ENCODE measurements around the gene FOXP1. TPM values are rescaled to one million over a fixed set of nuclear protein-coding genes. Genes with fewer than 3 reads are reported as not detected.

The FOXP1 gene
- total and polyA plus RNA-seq, 2 experiments from 2014 or later: 37.4 to 59.9 TPM

GRCh38 chr3:71468311-71469137, 115.0 kb downstream of the FOXP1 start:
- H3K9ac ChIP-seq: no peak overlapping the region
- DNase-seq: no peak
- no peak for TF ChIP-seq EZH2phosphoT487 (IDR thresholded peaks at IDR 0.05; ENCODE audit: insufficient read depth, low read depth)
- TF ChIP-seq EZH2 (IDR thresholded peaks at IDR 0.05; ENCODE audit: insufficient read depth, poor library complexity, severe bottlenecking): no peak
- in situ Hi-C loops (cut with MboI): no loop called here
- H3K36me3 ChIP-seq (ENCODE audit: low read depth): no peaks in the 10 kb centered on the region
- H3K9me2 ChIP-seq (ENCODE audit: insufficient read depth): no peaks in the 10 kb centered on the region
- no peaks in the 10 kb centered on the region for H3K4me1 ChIP-seq (ENCODE audit: insufficient read depth)
- H3K79me2 ChIP-seq (ENCODE audit: insufficient read depth): peaks cover 36% of the 10 kb centered on the region
- no peak overlapping the region for H3K4me2 ChIP-seq (ENCODE audit: unreplicated experiment)
- H4K20me1 ChIP-seq (ENCODE audit: insufficient read depth): no peaks in the 10 kb centered on the region
- H3K4me3 ChIP-seq: no peak overlapping the region
- H3K27ac ChIP-seq: no peak overlapping the region
- H2AFZ ChIP-seq: no peak overlapping the region
- no peaks in the 10 kb centered on the region for H3K27me3 ChIP-seq (replicated peaks; ENCODE audit: insufficient read depth)
- no peaks in the 10 kb centered on the region for H3K9me3 ChIP-seq (ENCODE audit: low read depth)
- H3F3A ChIP-seq (ENCODE audit: insufficient read depth): no peaks in the 10 kb centered on the region
- 86 to 93% methylated on average over 12 of the region's 12 CpGs for WGBS, 2 experiments (ENCODE audit: low coverage in 1 of 2, low lambda C conversion rate in 2 of 2, missing lambda C conversion rate in 2 of 2)

GRCh38 chr3:71466483-71466882, 117.0 kb downstream of the FOXP1 start:
- WGBS, 2 experiments (ENCODE audit: low coverage in 1 of 2, low lambda C conversion rate in 2 of 2, missing lambda C conversion rate in 2 of 2): 89 to 90% methylated on average over 10 of the region's 10 CpGs
- in situ Hi-C loops (cut with MboI): no loop called here
- Histone ChIP-seq H3K4me1 (ENCODE audit: insufficient read depth) (peaks cover 8% of the 10 kb centered on the region), H3K36me3 (ENCODE audit: low read depth) (no peaks in the 10 kb centered on the region), H4K20me1 (ENCODE audit: insufficient read depth) (no peaks in the 10 kb centered on the region), H3K4me3 (no peak overlapping the region), H3K79me2 (ENCODE audit: insufficient read depth) (peaks cover 23% of the 10 kb centered on the region), H3K9ac (no peak overlapping the region), H3K9me3 (ENCODE audit: low read depth) (no peaks in the 10 kb centered on the region), H3F3A (ENCODE audit: insufficient read depth) (peaks cover 4% of the 10 kb centered on the region; the same call in 1 of the 2 replicates), H2AFZ (no peak overlapping the region), H3K9me2 (ENCODE audit: insufficient read depth) (no peaks in the 10 kb centered on the region), H3K27ac (no peak overlapping the region), H3K27me3 (replicated peaks; ENCODE audit: insufficient read depth) (no peaks in the 10 kb centered on the region), H3K4me2 (ENCODE audit: unreplicated experiment) (no peak overlapping the region)
- no peak for DNase-seq
- TF ChIP-seq EZH2 (IDR thresholded peaks at IDR 0.05; ENCODE audit: insufficient read depth, poor library complexity, severe bottlenecking): no peak
- no peak for TF ChIP-seq EZH2phosphoT487 (IDR thresholded peaks at IDR 0.05; ENCODE audit: insufficient read depth, low read depth)

DNA sequence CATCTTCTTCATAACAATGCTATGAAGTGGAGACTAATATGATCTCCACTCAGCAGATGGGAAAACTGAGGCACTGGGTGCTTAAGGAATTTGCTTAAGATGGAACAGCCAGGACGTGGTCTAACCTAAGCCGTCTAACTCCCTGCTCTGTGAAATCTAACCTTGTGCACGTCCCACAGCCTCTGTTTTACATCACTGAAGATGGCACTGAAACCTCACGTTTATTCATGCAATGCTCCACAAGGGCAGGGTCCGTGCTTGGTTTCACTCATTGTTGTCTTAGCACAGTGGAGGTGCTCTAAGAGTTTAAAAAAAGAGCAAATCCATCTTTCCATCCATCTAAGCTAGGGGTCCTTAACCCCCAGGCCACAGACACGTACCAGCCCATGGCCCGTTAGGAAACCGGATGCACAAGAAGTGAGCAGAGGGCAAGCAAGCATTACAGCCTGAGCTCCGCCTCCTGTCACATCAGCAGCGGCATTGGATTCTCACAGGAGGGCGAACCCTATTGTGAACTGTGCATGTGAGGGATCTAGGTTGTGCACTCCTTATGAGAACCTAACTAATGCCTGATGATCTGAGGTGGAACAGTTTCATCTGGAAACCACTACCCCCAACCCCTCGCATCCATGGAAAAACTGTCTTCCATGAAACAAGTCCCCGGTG, 118.0 kb downstream of the FOXP1 start:
- no peaks in the 10 kb centered on the region for H3K9me3 ChIP-seq (ENCODE audit: low read depth)
- in situ Hi-C loops (cut with MboI): no loop called here
- no peaks in the 10 kb centered on the region for H3K27me3 ChIP-seq (replicated peaks; ENCODE audit: insufficient read depth)
- H3K9ac ChIP-seq: no peak overlapping the region
- H4K20me1 ChIP-seq (ENCODE audit: insufficient read depth): no peaks in the 10 kb centered on the region
- no peak for TF ChIP-seq EZH2phosphoT487 (IDR thresholded peaks at IDR 0.05; ENCODE audit: insufficient read depth, low read depth)
- H3K36me3 ChIP-seq (ENCODE audit: low read depth): no peaks in the 10 kb centered on the region
- WGBS, 2 experiments (ENCODE audit: low coverage in 1 of 2, low lambda C conversion rate in 2 of 2, missing lambda C conversion rate in 2 of 2): 90 to 91% methylated on average over 13 of the region's 13 CpGs
- no peak overlapping the region for H3K4me3 ChIP-seq
- H3K4me2 ChIP-seq (ENCODE audit: unreplicated experiment): no peak overlapping the region
- DNase-seq: no peak
- no peak overlapping the region for H2AFZ ChIP-seq
- no peaks in the 10 kb centered on the region for H3K9me2 ChIP-seq (ENCODE audit: insufficient read depth)
- H3K79me2 ChIP-seq (ENCODE audit: insufficient read depth): peaks cover 31% of the 10 kb centered on the region
- H3K27ac ChIP-seq: no peak overlapping the region
- peaks cover 8% of the 10 kb centered on the region for H3F3A ChIP-seq (ENCODE audit: insufficient read depth)
- peaks cover 8% of the 10 kb centered on the region for H3K4me1 ChIP-seq (ENCODE audit: insufficient read depth)

DNA sequence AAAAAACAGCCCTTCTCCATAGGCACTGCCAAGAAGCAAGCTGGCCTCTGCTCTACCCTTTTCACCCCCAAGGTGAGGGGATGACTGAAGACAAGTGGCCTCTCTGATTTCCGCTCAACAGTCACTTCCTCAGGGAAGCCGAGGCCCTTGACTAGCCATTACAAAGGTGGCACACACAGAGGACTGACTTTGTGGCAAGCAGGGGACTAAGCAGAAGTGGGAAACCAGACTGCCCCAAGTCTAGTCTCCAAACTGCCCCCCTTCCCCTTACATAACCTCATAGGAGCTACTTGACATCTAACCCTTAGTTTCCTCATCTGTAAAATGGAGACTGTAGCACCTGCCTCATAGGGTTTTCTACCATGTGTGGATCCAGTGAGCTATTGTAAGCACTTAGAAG, 118.9 kb downstream of the FOXP1 start:
- peaks cover 8% of the 10 kb centered on the region for H3K4me1 ChIP-seq (ENCODE audit: insufficient read depth)
- in situ Hi-C loops (cut with MboI): no loop called here
- H2AFZ ChIP-seq: no peak overlapping the region
- H3K9me2 ChIP-seq (ENCODE audit: insufficient read depth): no peaks in the 10 kb centered on the region
- no peak overlapping the region for H3K4me3 ChIP-seq
- no peaks in the 10 kb centered on the region for H3K27me3 ChIP-seq (replicated peaks; ENCODE audit: insufficient read depth)
- no peaks in the 10 kb centered on the region for H3K36me3 ChIP-seq (ENCODE audit: low read depth)
- H3F3A ChIP-seq (ENCODE audit: insufficient read depth): peaks cover 8% of the 10 kb centered on the region
- H3K27ac ChIP-seq: no peak overlapping the region
- TF ChIP-seq EZH2 (IDR thresholded peaks at IDR 0.05; ENCODE audit: insufficient read depth, poor library complexity, severe bottlenecking) (no peak), EZH2phosphoT487 (IDR thresholded peaks at IDR 0.05; ENCODE audit: insufficient read depth, low read depth) (no peak)
- no peak overlapping the region for H3K9ac ChIP-seq
- WGBS, 2 experiments (ENCODE audit: low coverage in 1 of 2, low lambda C conversion rate in 2 of 2, missing lambda C conversion rate in 2 of 2): 91 to 100% methylated on average over 2 of the region's 2 CpGs
- peaks cover 35% of the 10 kb centered on the region for H3K79me2 ChIP-seq (ENCODE audit: insufficient read depth)
- DNase-seq: no peak
- H3K4me2 ChIP-seq (ENCODE audit: unreplicated experiment): no peak overlapping the region
- H4K20me1 ChIP-seq (ENCODE audit: insufficient read depth): no peaks in the 10 kb centered on the region
- no peaks in the 10 kb centered on the region for H3K9me3 ChIP-seq (ENCODE audit: low read depth)
